Measurements from ENCODE around the gene TAMALIN. TPM values are rescaled to one million over a fixed set of nuclear protein-coding genes. Genes with fewer than 3 reads are reported as not detected.
A peak's percentile ranks its signal among the peaks of the same experiment; 100 is the strongest.

TAMALIN gene
- polyA plus RNA-seq (2012; ENCODE audit: insufficient read depth, insufficient read length, low read depth) = 37.0 TPM

GRCh38 chr12:52006726-52007157 is at the start of gene TAMALIN:
Gene TAMALIN (plus strand): TSS chr12:52006946. CDS start chr12:52007020, 74 bp downstream.
- no peak for TF ChIP-seq CTCF (IDR thresholded peaks at IDR 0.05; ENCODE audit: low read depth, low read length)
- Histone ChIP-seq H3K27me3 (no peaks in the 10 kb centered on the region), H3K4me3 (ENCODE audit: low read depth, low read length) (peak within 1 kb of the TSS; percentile 59)

GRCh38 chr12:51958542-51958941 is 48.2 kb upstream of the TAMALIN start:
- Histone ChIP-seq H3K4me3 (ENCODE audit: low read depth, low read length) (no peak overlapping the region), H3K36me3 (peaks cover 44% of the 10 kb centered on the region), H3K27me3 (no peaks in the 10 kb centered on the region), H3K9me3 (no peaks in the 10 kb centered on the region), H3K4me1 (peaks cover 13% of the 10 kb centered on the region; the same call in 1 of the 2 replicates)
- no peak for TF ChIP-seq CTCF (IDR thresholded peaks at IDR 0.05; ENCODE audit: low read depth, low read length)
- DNase-seq = no peak

More at GRCh38 chr12:52006726-52007157, at the start of gene TAMALIN:
- H3K36me3 ChIP-seq = no peaks in the 10 kb centered on the region
- H3K4me1 ChIP-seq = peaks cover 28% of the 10 kb centered on the region
- DNase-seq = peak; percentile 81
- H3K9me3 ChIP-seq = no peaks in the 10 kb centered on the region

DNA sequence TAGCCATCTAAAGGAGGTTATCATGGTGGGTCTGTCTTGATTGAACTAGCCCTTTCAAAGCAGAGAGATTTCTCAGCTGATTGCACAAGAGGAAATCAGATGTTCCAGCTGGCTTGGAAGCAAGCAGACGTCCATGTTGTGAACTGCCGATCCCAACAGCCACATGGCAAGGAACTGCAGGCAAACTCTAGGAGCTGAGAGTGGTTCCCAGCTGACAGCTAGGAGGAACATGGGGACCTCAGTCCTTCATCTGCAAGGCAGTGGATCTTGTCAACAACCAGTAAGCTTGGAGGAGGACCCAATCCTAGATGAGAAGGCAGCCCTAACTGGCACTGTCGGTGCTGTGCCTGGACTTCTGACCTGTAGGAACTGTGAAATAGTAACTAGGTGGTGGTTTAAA is 47.5 kb upstream of the TAMALIN start:
- no peaks in the 10 kb centered on the region for H3K27me3 ChIP-seq
- DNase-seq = no peak
- no peaks in the 10 kb centered on the region for H3K9me3 ChIP-seq
- no peak overlapping the region for H3K4me3 ChIP-seq (ENCODE audit: low read depth, low read length)
- H3K36me3 ChIP-seq = peaks cover 50% of the 10 kb centered on the region
- TF ChIP-seq CTCF (IDR thresholded peaks at IDR 0.05; ENCODE audit: low read depth, low read length) = no peak
- H3K4me1 ChIP-seq = peaks cover 10% of the 10 kb centered on the region; the same call in 1 of the 2 replicates

GRCh38 chr12:51959921-51960320 is 46.8 kb upstream of the TAMALIN start:
- DNase-seq = no peak
- Histone ChIP-seq H3K27me3 (no peaks in the 10 kb centered on the region), H3K36me3 (peaks cover 52% of the 10 kb centered on the region), H3K4me3 (ENCODE audit: low read depth, low read length) (no peak overlapping the region), H3K9me3 (no peaks in the 10 kb centered on the region), H3K4me1 (peaks cover 3% of the 10 kb centered on the region; the same call in 1 of the 2 replicates)
- no peak for TF ChIP-seq CTCF (IDR thresholded peaks at IDR 0.05; ENCODE audit: low read depth, low read length)

DNA sequence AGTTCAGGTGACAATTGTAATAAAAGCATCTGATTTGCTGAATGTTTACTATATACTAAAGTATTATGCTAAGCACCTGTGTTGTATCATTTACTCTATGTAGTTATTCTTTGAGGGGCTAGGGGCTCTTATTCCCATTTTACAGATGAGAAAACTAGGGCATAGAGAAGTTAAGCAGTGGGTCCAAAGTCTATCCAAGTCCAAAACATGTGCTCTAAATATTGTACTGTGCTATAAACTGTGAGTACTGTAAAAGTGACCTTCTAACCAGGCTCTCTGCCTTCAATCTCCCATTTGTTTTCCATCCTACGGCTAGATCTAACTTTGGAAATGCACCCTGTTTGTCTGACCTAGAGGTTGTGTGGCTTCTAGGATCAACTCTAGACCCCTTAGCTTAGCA is 46.3 kb upstream of the TAMALIN start:
- Histone ChIP-seq H3K27me3 (no peaks in the 10 kb centered on the region), H3K4me1 (no peaks in the 10 kb centered on the region; the same call in 1 of the 2 replicates), H3K9me3 (no peaks in the 10 kb centered on the region), H3K36me3 (peaks cover 52% of the 10 kb centered on the region), H3K4me3 (ENCODE audit: low read depth, low read length) (no peak overlapping the region)
- DNase-seq = no peak
- TF ChIP-seq CTCF (IDR thresholded peaks at IDR 0.05; ENCODE audit: low read depth, low read length) = no peak

- no peak for DNase-seq
- Histone ChIP-seq H3K4me3 (ENCODE audit: low read depth, low read length) (no peak overlapping the region), H3K36me3 (peaks cover 49% of the 10 kb centered on the region), H3K4me1 (no peaks in the 10 kb centered on the region; the same call in 1 of the 2 replicates), H3K9me3 (no peaks in the 10 kb centered on the region), H3K27me3 (no peaks in the 10 kb centered on the region)
- TF ChIP-seq CTCF (IDR thresholded peaks at IDR 0.05; ENCODE audit: low read depth, low read length) = no peak
These were observed 45.9 kb upstream of the TAMALIN start for GRCh38 chr12:51960890-51961289.

All from BE2C (cell line).